Small intestine (tissue), 7 donors: ENCODE measurements around the gene STS. TPM values are rescaled to one million over a fixed set of nuclear protein-coding genes. Genes with fewer than 3 reads are reported as not detected.
A peak's percentile ranks its signal among the peaks of the same experiment; 100 is the strongest.

Source experiments
- DNase-seq, 2 donors: peaks; one replicate each; pipeline versions ENCODE4 v3.0.0 to v3.0.0-alpha.2; 2013
- FAIRE-seq: peaks from 2 replicates; lab custom pipeline; 2012; peaks lifted over from hg19 to GRCh38; lab: Jason Lieb, UNC
- H3K27ac ChIP-seq, 3 donors: one replicate each; pipeline ENCODE4 v1.5.1; 2013; ENCODE audit warnings: low read length in 2 of 3, mild to moderate bottlenecking in 2 of 3, control low read depth in 1 of 3, inconsistent platforms in 1 of 3, low read depth in 1 of 3, moderate library complexity in 1 of 3
- H3K27me3 ChIP-seq, 3 donors: one replicate each; pipeline ENCODE4 v1.6.1; 2013; ENCODE audit warnings: low read length in 3 of 3, inconsistent platforms in 1 of 3; ENCODE audit not compliant: control insufficient read depth in 3 of 3, insufficient read depth in 3 of 3
- H3K36me3 ChIP-seq, 3 donors: one replicate each; pipeline ENCODE4 v1.6.1; 2013; ENCODE audit warnings: low read length in 3 of 3, inconsistent platforms in 1 of 3, low read depth in 1 of 3, mild to moderate bottlenecking in 1 of 3, moderate library complexity in 1 of 3; ENCODE audit not compliant: control insufficient read depth in 3 of 3, insufficient read depth in 2 of 3
- H3K4me1 ChIP-seq, 3 donors: one replicate each; pipeline ENCODE4 v1.6.1; 2013; ENCODE audit warnings: low read length in 2 of 3, inconsistent platforms in 1 of 3, low read depth in 1 of 3, mild to moderate bottlenecking in 1 of 3, moderate library complexity in 1 of 3; ENCODE audit not compliant: control insufficient read depth in 3 of 3, insufficient read depth in 2 of 3
- H3K4me3 ChIP-seq, 3 donors: one replicate each; pipeline ENCODE4 v1.5.1; 2013; ENCODE audit warnings: low read length in 3 of 3, control low read depth in 1 of 3, inconsistent platforms in 1 of 3, low read depth in 1 of 3, mild to moderate bottlenecking in 1 of 3, moderate library complexity in 1 of 3
- H3K9me3 ChIP-seq, 2 donors: one replicate each; pipeline ENCODE4 v1.6.1; 2013; ENCODE audit warnings: low read depth in 1 of 2, low read length in 1 of 2; ENCODE audit not compliant: control insufficient read depth in 2 of 2, insufficient read depth in 1 of 2
- WGBS, 3 donors: extraction: QIAGEN DNeasy Blood & Tissue Kit; methylation state at CpG; one replicate each; pipeline ENCODE4 v1.1.7; 2013; 5-methylcytosine and 5-hydroxymethylcytosine counted together
- polyA plus RNA-seq, 4 donors: library from polyadenylated mRNA; stranded (reverse) in 3 of 4; unstranded in 1 of 4; fragments of 200-250 nt in 3 of 4; fragments of 120-200 nt in 1 of 4; gene quantifications; one replicate each; pipeline versions ENCODE4 v1.2.1 to v1.2.3, GENCODE V29; 2013
- donor health status: healthy with polysubstance abuse.
- donor health status: control.
- donor health status: control.
- donor health status: Bipolar disorder and iron deficiency.
- donor health status: healthy.

Gene STS
- polyA plus RNA-seq, 4 donors: 0.67 to 4.9 (median 2.4) TPM

DNA sequence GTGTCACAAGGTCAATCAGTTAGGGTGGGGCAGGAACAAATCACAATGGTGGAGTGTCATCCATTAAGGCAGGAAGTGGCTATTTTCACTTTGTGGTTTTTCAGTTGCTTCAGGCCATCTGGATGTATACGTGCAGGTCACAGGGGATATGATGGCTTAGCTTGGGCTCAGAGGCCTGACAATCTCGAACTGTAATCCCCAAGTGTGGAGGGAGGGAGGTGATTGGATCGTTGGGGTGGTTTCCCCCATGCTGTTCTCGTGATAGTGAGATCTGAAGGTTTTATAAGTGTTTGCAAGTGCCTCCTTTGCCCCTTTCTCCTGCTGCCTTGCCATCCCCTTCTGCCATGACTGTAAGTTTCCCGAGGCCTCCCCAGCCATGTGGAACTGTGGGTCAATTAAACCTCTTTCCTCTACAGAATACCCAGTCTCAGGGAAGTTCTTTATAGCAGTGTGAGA is 36.7 kb upstream of the STS start:
- no peak overlapping the region for H3K4me3 ChIP-seq
- no peak overlapping the region for H3K27ac ChIP-seq
- peaks cover 0 to 11% (median 5%) of the 10 kb centered on the region in 3 donors for H3K4me1 ChIP-seq
- WGBS, 3 donors: 55 to 80% (median 69%) methylated on average over 5 of the region's 5 CpGs
- H3K36me3 ChIP-seq: peaks cover 0 to 4% (median 0%) of the 10 kb centered on the region in 3 donors
- H3K27me3 ChIP-seq: no peaks in the 10 kb centered on the region
- H3K9me3 ChIP-seq: no peaks in the 10 kb centered on the region
- DNase-seq (no peak), FAIRE-seq (no peak)

DNA sequence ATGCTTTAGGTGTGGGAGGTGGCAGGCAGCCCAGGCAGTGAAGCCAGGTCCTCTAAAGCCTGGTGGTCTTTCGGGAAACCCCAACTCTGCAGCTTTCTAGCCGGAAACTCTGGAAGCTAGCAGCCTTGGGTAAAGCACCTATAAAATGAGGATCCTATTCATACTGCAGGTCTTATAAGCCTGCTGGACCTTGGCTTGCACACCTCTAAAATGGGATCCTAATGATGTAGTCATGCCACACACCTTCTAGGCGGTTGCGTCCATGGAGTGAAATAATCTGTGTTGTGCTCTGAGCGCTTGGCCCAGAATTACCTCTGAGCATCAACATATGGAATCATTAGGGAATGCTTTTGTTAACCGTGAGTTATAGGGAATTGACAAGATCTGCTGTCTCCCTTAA is 36.0 kb upstream of the STS start:
- H3K4me1 ChIP-seq: peaks cover 0 to 11% (median 5%) of the 10 kb centered on the region in 3 donors
- FAIRE-seq (no peak), DNase-seq (no peak)
- no peaks in the 10 kb centered on the region for H3K9me3 ChIP-seq
- H3K27me3 ChIP-seq: no peaks in the 10 kb centered on the region
- 95 to 97% (median 97%) methylated on average over 6 of the region's 6 CpGs for WGBS, 3 donors
- H3K36me3 ChIP-seq: peaks cover 0 to 6% (median 0%) of the 10 kb centered on the region in 3 donors
- no peak overlapping the region for H3K4me3 ChIP-seq
- H3K27ac ChIP-seq: no peak overlapping the region

DNA sequence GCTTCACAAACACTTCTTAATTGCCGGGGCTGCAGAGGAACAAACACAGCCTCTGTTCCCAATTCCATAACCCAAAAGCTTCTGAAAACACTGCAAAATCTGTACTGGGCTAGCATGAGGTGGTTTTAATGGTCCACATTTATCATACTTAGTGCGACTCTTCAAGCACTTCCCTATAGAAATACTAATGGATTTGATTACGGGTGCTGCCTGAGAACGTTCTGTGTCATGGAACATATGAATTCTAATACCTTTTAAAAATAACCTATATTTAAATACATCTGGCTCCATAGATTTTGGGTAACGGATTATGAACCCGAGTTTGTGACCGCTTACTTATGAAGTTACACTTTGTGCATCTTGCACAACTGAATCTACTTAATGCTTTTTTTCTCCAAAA is 35.4 kb upstream of the STS start:
- Histone ChIP-seq H3K4me1 (peaks cover 0 to 11% (median 5%) of the 10 kb centered on the region in 3 donors), H3K4me3 (no peak overlapping the region), H3K27me3 (no peaks in the 10 kb centered on the region), H3K36me3 (peaks cover 0 to 8% (median 0%) of the 10 kb centered on the region in 3 donors), H3K9me3 (no peaks in the 10 kb centered on the region), H3K27ac (no peak overlapping the region)
- FAIRE-seq (no peak), DNase-seq (no peak)
- 95 to 96% (median 95%) methylated on average over 7 of the region's 7 CpGs for WGBS, 3 donors

- Histone ChIP-seq H3K9me3 (no peaks in the 10 kb centered on the region), H3K27ac (no peak overlapping the region), H3K27me3 (no peaks in the 10 kb centered on the region), H3K4me1 (peaks cover 0 to 8% (median 0%) of the 10 kb centered on the region in 3 donors), H3K4me3 (no peak overlapping the region), H3K36me3 (peaks cover 0 to 8% (median 0%) of the 10 kb centered on the region in 3 donors)
- no peak for FAIRE-seq
- DNase-seq: no peak
- WGBS, 3 donors: 61 to 84% (median 83%) methylated on average over 6 of the region's 6 CpGs
Measured at GRCh38 chrX:7115557-7115956, 32.0 kb upstream of the STS start.

DNA sequence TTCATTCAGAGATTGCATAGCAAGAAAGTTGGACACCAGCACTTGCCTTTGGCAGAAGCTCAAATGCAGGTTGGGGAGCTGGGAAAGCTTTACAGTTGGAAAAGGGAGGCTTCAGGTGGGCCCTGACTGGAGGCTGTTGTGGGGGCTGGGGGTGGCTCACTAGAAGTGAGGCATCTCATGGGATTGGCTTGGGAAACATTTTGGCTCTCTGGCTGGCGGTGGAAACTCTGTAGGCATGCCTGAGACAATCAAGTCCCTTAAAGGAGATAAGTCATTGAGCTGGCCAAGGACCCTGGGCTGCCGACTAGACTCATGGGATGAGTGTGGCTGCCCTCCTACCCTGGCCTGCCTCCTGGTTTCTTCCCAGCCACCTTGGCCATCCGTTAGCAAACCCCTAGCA is 31.4 kb upstream of the STS start:
- Histone ChIP-seq H3K36me3 (peaks cover 0 to 8% (median 0%) of the 10 kb centered on the region in 3 donors), H3K4me1 (peaks cover under 1 to 10% (median 3%) of the 10 kb centered on the region in 3 donors), H3K27ac (no peak overlapping the region), H3K4me3 (no peak overlapping the region), H3K9me3 (no peaks in the 10 kb centered on the region), H3K27me3 (no peaks in the 10 kb centered on the region)
- DNase-seq (no peak), FAIRE-seq (no peak)
- WGBS, 3 donors: 83 to 100% (median 96%) methylated on average over 3 of the region's 3 CpGs

DNA sequence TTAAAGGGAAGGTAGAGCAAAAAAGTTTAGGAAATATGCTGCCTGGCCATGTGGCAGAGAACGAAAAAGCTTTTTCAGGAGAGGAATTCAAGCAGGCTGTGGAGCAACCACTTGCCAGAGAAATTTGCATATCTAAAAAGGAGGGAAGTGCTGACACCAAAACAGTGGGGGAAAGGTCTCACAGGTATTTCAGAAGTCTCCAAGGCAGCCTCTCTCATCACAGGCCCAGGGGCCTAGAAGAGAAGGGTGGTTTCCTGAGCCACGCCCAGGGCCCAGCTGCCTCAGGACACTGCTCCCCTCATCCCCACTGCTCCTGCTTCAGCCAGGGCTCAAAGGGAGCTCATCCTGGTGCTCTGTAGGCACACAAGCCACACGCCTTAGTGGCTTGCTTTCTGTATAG is 29.9 kb upstream of the STS start:
- Histone ChIP-seq H3K27me3 (no peaks in the 10 kb centered on the region), H3K36me3 (peaks cover 0 to 8% (median 0%) of the 10 kb centered on the region in 3 donors), H3K4me3 (no peak overlapping the region), H3K9me3 (no peaks in the 10 kb centered on the region), H3K4me1 (peaks cover 3 to 10% (median 3%) of the 10 kb centered on the region in 3 donors), H3K27ac (no peak overlapping the region)
- DNase-seq (no peak), FAIRE-seq (no peak)
- WGBS, 3 donors: 91 to 98% (median 92%) methylated on average over 2 to 3 of the region's 3 CpGs

- H3K9me3 ChIP-seq: no peaks in the 10 kb centered on the region
- peak overlapping the region in 1 of 3 donors; percentile 10 for H3K4me3 ChIP-seq
- H3K27me3 ChIP-seq: no peaks in the 10 kb centered on the region
- H3K27ac ChIP-seq: peak overlapping the region in 2 of 3 donors; percentile 37 to 87
- FAIRE-seq (no peak), DNase-seq (peak; percentile 61 to 69)
- H3K4me1 ChIP-seq: peaks cover 3 to 10% (median 3%) of the 10 kb centered on the region in 3 donors
- WGBS, 3 donors: 21 to 69% (median 58%) methylated on average over 7 of the region's 7 CpGs
- peaks cover 0 to 6% (median 0%) of the 10 kb centered on the region in 3 donors for H3K36me3 ChIP-seq
Measured at GRCh38 chrX:7119950-7120877, 27.3 kb upstream of the STS start.

GRCh38 chrX:7120878-7121219 is 26.7 kb upstream of the STS start:
- Histone ChIP-seq H3K27ac (peak overlapping the region in 1 of 3 donors; percentile 87), H3K9me3 (no peaks in the 10 kb centered on the region), H3K36me3 (peaks cover 0 to 6% (median 0%) of the 10 kb centered on the region in 3 donors), H3K27me3 (no peaks in the 10 kb centered on the region), H3K4me3 (no peak overlapping the region), H3K4me1 (peaks cover 3 to 10% (median 3%) of the 10 kb centered on the region in 3 donors)
- DNase-seq (no peak), FAIRE-seq (no peak)
- 8 to 27% (median 22%) methylated on average over 2 of the region's 2 CpGs for WGBS, 3 donors
